GOT3 (cell line): ENCODE results near the gene RGS8.

ENCODE experiments used
- DNase-seq: peaks from one replicate; lab custom pipeline; 2025; ENCODE audit warnings: mixed read lengths; lab: John Stamatoyannopoulos, UW

RGS8 gene

DNA sequence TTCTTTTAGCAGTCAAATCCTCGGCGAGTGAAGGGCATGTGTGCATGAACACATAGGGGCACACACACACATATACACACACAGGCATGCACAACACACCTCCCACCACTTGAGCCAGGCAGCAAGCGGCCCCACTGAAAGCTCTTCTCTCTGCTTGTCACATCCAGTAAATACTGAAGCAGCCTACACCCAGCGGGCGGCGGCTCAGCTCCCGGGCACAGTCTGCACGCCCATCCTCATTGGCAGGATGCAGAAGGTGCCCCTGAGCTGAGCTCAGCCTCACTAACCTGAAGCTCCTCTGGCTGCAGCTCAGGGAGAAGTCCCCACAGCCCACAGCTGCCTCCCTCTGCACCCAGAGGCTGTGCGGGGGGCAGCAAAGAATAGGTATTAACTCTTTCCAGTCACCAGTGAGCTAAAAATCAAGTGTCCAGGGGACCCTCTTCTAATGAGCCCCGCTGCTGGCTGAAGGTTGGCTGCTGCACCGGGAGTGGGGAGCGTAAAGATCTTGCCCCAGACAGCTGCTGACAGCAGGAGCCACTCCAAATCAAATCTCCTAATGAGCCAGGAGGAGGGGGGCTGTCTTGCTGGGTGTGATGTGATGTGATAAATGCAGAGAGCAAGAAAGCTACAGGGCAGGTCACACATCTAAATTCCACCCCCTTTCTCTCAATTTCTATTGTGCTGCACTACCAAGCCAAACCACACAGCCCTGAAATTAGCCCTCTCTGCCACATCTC lies 12.5 kb downstream of the RGS8 start:
- DNase-seq: no peak

DNA sequence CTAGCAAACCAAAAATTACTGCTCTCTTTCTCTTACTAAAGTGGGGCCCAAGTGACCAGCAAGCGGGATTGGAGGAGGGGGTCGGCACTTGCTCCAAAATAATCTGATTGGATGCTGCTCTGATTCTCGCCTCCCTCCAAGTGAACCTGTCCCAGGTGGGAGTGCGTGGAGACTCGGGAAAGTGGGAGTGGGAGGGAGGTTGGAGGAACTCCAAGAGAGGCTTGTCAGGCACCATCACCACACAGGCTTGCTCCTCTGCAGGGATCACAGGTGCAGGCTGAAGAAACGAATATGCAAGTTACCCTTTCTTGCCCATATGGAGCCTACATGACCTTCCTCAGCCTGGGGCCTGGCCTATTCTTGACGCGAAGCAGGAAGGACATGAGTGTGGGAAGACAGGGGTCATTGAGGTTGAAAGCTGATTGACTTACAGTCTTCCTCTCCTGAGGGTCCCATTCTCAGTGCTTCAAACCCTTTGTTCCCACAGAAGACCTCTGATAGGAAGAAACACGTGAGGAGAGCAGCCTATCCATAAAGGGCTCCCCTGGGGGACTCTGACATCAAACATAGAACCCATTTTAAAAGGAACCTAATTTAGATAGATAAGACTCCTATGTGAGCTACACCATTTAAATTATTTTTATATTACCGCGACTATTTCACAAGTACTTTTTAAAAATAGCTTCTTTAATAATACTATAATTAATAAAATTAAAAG lies 14.2 kb downstream of the RGS8 start:
- DNase-seq: no peak

DNA sequence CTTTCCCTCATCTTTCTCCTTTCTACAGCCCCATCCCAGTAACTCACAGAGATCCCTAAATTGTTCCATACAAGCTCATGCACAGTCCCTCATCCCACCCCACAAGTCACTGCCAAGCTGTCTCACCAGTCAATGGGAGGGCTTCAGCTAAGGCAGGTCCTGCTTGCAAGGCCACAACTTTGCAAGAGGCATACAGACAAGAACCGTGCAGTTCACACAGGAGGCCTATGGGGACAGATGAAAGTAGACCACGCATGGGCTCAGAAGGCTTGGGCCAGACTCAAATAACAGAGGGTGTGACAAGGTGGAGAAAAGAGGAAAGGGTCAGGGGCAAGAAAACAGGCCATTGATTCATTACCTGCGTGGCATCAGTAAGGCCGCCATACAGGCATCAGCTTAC lies 15.1 kb downstream of the RGS8 start:
- DNase-seq: no peak

DNA sequence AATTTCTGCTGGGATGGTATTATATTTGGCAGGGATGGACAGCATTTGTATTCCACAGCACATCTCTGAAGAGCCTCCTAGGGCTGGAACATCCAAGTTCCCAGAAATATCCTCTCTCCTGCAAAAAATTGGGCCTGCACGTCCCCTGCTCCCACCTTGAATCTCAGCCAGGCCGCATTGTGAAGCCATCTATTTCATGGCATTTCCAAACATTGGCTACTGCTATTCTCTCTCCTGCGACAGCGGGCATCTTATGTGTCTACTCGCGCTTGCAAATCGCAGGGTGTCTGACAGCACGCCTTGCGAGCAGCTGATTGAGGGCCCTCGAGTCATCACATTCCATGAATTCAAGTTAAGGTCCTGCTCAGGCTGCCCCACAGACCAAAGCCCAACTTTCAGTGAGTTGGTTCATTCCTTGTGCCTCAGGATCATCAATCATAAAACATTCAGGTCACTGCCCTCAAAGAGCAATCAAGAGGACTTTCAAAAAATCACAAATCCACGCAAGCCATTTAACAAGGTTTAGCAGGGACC lies 15.8 kb downstream of the RGS8 start:
- no peak for DNase-seq

GRCh38 chr1:182667848-182668505 lies 16.4 kb downstream of the RGS8 start:
- no peak for DNase-seq

DNA sequence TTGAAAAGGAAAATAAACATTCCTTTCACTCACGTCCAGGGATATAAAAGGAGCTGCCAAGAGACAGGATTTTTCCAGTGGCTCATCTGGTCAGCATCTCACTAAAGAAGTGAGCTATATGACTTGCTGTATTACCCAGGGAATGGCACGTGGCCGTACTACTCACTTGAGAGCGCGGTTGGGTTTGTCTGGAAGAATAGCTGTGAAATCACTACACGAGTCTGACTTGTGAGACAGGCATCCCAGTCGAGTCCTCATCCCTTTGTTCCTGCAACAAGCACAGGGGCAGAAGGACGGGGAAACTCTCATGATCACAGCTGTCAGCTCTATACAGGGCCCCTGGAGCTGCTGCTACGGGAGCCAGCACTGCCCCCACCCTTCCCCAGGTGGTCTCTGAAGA lies 17.7 kb downstream of the RGS8 start:
- DNase-seq: no peak

GRCh38 chr1:182664296-182664695 lies 20.1 kb downstream of the RGS8 start:
- no peak for DNase-seq

GRCh38 chr1:182662956-182663355 lies 21.4 kb downstream of the RGS8 start:
- DNase-seq: no peak

DNA sequence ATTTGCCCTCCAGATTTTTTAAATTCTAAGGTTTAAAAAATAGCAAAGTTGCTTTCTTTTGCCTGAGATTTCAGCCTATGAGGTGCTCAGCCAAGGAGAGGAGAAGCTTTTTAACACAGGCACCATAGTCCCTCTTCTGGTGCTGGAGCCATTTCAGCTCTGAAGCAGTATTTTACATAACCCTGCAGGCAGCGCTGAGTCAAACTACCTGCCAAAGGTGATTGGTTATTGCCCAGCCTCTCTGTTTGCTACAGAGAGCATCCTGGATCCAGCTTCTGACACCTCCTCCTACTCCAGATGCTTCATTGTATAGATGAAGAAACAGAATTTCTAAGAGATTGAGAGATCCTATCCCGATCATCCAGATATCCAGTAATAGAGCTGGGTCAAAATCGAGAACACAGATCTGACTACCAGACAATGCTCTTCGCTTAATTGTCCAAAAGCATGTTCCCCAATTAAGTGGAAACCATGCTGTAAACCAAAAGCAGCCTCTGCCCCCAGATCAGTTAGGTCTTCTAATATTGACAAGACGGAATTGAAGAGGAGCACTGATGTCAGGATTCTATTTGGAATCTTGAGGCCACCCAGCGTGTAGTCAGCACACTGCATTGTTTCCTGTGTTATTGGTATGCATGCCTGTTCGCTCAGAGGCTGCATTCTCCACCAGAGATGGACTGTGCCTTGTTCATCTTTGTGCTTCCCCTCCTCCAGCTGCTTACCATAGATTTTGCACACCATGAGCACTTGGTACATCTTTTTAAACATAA lies 22.1 kb downstream of the RGS8 start:
- no peak for DNase-seq

DNA sequence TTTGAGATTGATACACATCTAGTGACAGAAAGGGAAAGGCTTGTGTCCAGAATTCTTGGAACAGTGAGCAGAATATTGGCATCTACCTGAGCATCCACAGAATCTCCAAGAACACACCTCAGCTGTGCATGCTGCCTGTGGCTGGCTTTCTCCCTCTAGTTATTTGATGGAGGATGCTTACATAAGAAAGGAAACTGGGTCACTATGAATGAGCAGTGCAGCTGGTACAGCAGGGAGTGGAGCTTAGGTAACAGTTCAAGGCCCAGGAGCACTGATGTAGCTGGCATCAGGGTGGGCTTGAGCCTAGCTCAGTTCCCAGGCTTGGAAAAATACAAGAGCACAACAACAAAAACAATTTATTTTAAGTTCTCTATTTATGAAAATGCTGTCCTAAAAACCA lies 26.3 kb downstream of the RGS8 start:
- no peak for DNase-seq

DNA sequence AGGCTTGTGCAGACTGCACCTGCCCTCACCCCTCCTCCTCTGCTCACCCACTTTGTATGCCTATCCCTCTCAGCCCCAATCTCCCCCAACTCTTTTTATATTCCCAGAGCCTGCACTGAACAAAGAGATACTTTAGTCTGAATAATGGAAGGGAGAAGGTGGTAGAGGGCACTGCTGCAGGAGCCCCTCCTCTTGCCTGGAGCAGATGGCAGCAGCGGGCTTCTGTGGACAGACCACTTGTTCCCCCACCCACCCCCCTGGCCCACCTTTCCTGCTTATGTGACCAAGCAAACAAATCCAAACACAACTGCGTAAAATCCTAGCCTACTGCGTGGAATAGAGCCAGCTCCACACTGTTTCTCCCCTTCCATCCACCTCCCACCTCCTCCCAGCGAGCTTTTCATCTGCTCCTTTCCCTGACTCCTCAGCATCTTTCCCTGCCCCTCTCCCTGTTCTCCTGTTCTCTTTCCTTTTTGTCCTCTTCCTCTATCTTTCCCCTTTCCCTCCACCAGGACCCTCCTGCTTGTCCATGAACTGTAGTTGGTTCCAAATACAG lies 27.5 kb downstream of the RGS8 start:
- no peak for DNase-seq

DNA sequence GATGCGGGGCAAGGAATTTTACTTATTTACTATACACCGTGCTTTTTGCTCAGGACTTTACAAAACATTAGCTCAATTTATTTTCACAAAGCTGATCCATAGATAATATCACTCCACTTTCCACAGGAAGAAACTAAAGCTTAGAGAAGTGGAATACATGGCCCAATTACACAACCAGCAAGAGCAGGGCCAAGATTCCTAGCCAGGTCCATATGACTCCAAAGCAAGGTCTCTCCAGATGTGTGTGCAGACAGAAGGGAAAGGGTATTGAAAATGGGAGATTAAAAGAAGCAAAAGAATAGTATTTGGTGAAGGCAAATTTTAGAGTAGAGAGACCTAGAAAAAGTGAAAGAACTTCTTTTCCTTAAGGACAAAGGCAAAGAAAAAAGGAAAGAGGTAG lies 30.4 kb downstream of the RGS8 start:
- no peak for DNase-seq

- no peak for DNase-seq
These were observed 31.5 kb downstream of the RGS8 start for GRCh38 chr1:182652933-182653332.

DNA sequence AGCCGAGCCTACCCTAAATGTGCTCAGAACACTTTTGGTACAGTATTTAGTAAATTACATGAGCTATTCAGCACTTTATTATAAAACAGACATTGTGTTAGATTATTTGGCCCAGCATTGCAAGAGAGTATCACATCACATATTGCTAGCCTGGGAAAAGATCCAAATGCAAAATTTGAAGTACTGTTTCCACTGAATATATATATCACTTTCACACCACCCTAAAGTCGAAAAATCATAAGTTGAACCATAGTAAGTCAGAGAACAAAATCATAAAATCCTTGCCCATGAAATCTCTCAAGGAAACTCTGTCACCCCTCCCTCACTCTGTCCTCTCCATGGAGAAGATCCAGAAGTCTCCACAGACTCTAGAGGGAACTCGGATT lies 33.1 kb downstream of the RGS8 start:
- DNase-seq: no peak

- DNase-seq: no peak
These were observed 33.6 kb downstream of the RGS8 start for GRCh38 chr1:182650678-182651338.

DNA sequence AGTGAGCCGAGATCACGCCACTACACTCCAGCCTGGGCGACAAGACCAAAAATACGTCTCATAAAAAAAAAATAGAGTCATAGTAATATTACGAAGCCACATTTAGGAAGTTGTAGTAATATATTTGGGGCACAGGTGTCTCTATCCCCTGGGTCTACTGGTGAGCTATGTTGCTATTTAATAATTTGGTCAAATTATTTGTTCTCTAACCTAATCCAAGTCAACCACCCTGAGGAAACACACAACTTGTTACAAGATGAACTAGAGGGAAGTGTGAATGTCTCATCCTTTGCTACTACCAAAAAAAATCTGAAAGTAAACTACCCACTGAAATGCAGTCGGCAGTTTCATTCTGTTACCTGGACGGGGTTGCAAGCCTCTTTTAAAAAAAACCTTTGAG lies 35.3 kb downstream of the RGS8 start:
- no peak for DNase-seq

DNA sequence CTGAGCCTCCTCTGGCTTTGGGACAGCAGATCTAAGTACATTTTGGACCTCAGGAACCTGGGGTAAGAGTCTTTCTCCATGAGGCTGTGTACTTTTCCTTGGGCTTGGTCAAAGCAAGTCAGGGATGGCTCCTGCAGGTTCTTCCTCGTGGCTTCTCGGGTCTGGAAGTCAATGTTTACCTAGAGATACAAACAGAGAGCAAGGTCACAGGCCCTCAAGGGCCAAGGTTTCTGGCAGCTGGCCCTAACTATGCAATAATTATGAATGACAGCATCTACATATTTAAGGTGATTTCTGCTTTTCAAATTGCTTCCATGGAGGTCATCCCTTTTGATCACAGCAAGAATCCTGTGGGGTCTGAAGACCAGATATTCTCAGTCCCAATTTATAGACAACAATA lies 37.6 kb downstream of the RGS8 start:
- DNase-seq: no peak

DNA sequence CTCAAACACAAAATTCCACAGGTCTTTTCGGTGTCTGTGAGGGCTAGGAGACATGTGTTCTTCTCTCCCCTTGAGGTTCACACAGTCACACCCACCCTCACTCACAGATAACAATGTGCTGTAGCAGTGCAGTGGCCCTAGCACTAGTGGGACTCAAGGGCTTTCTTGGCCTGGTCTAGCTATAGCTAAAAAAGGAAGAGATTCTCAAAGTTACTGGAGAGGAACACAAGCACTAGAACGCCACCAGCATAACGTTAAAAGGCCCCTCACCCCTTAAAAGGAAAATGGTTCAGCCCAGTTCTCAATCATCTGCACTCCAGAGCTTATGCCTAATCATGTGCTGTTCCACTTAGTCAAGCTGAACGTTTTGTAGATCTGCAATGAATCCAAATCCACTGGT lies 39.5 kb downstream of the RGS8 start:
- DNase-seq: no peak

GRCh38 chr1:182643699-182644098 lies 40.7 kb downstream of the RGS8 start:
- no peak for DNase-seq

DNA sequence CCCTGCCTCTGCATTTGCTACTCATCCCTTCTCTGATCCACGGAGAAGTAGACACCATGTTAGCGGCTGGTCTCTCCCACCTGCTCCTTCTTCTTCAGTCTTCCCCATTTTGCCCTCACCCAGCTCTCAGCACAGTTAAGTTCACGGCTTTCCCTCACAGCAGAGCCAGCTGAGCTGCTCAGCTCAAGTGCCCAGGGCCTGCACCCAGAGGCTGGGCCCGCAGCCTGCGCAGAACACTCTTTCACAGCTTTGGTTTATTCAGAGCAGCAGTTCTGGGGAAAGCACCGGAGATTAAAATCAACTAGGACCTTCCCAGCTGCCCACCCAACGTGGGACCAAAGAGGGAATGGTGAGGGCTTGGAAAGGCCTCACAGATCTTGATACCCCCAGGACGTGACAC lies 41.9 kb downstream of the RGS8 start:
- no peak for DNase-seq

GRCh38 chr1:182641561-182641960 lies 42.8 kb downstream of the RGS8 start:
- DNase-seq: no peak
